ENCODE data around the gene PACC1.

Gene PACC1

GRCh38 chr1:212414328-212415106, at the start of gene PACC1:
Gene PACC1 (minus strand): TSS chr1:212414886. CDS start chr1:212414757, 129 bp downstream.
- peak within 1 kb of the TSS; percentile 99 for H3K4me3 Mint-ChIP-seq
- peak; percentile 80 to 81 for DNase-seq (ENCODE audit: low spot score in 2 of 2)
- H3K4me1 Mint-ChIP-seq, result peaks cover 26% of the 10 kb centered on the region
- H3K9me3 Mint-ChIP-seq, result no peaks in the 10 kb centered on the region
- H3K27me3 Mint-ChIP-seq, result no peaks in the 10 kb centered on the region
- peak; percentile 93 for ATAC-seq (replicated peaks; ENCODE audit: extremely low read depth, poor library complexity, severe bottlenecking)
- peak within 1 kb of the TSS; percentile 63 for H3K27ac Mint-ChIP-seq (ENCODE audit: low read depth)
- peaks cover 8% of the 10 kb centered on the region for H3K36me3 Mint-ChIP-seq (ENCODE audit: insufficient read depth)

GRCh38 chr1:212463565-212464285, 49.0 kb upstream of the PACC1 start:
- DNase-seq (ENCODE audit: low spot score in 2 of 2) (no peak), ATAC-seq (replicated peaks; ENCODE audit: extremely low read depth, poor library complexity, severe bottlenecking) (no peak)
- no peaks in the 10 kb centered on the region for H3K27me3 Mint-ChIP-seq
- H3K27ac Mint-ChIP-seq (ENCODE audit: low read depth), result no peak overlapping the region
- peaks cover 5% of the 10 kb centered on the region for H3K36me3 Mint-ChIP-seq (ENCODE audit: insufficient read depth)
- H3K4me1 Mint-ChIP-seq, result no peaks in the 10 kb centered on the region
- no peaks in the 10 kb centered on the region for H3K9me3 Mint-ChIP-seq
- H3K4me3 Mint-ChIP-seq, result no peak overlapping the region

DNA sequence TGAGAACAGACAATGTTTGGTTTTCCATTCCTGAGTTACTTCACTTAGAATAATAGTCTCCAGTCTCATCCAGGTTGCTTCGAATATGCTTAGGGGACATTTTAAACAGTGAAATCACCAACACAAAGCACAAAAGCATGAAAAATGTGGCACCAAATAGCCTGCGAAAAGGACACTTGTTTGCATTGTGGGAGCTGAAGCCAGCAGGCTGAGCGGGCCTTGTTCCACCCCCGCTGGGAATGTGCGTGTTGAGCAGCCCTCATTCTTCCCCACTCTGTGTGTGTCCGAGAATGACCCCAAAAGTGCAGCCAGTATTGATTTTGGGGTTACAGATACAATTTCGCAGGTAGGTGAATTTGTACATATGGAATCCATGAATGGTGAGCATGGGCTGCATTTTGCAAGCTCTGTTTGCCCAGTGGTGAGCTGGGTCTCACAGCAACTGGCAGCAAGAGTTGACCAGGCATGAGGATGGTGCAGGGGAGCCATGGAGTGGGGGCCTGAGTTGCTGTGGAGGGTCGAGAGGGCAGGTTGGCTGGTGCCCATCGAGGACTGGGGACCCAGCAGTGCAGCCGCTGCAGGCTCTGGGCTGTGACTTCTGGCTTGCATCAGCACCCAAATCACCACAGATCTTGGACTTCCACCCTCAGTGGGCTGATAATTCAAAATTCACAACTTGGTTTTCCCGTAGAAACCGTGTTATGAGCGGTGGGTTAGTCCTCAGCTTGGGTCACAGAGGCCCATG, 47.4 kb upstream of the PACC1 start:
- no peak for ATAC-seq (replicated peaks; ENCODE audit: extremely low read depth, poor library complexity, severe bottlenecking)
- no peak for DNase-seq (ENCODE audit: low spot score in 2 of 2)
- Mint-ChIP-seq H3K27me3 (no peaks in the 10 kb centered on the region), H3K4me1 (no peaks in the 10 kb centered on the region), H3K4me3 (no peak overlapping the region), H3K27ac (ENCODE audit: low read depth) (no peak overlapping the region), H3K9me3 (no peaks in the 10 kb centered on the region), H3K36me3 (ENCODE audit: insufficient read depth) (peaks cover 3% of the 10 kb centered on the region)

DNA sequence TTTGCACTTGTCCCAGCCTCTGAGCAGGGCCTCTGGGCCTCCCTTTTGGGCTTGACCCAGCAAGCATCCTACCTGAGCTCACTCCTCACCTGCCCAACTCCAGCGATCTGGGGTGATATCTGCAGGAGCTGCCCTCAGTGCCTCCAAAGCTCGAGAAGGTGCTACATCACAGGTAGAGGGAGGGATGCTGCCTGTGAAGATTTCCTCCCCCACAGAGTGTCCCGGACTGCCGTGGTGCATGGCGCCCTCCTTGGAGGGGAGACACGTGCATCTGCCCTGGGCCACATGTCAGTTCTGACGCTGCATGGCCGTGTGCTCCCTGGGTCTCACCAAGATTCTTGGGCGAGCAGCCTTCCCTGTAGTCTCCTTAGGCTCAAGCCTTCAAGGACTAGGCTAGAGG, 45.7 kb upstream of the PACC1 start:
- Mint-ChIP-seq H3K27me3 (no peaks in the 10 kb centered on the region), H3K4me3 (no peak overlapping the region), H3K36me3 (ENCODE audit: insufficient read depth) (peaks cover 4% of the 10 kb centered on the region), H3K27ac (ENCODE audit: low read depth) (no peak overlapping the region), H3K9me3 (no peaks in the 10 kb centered on the region), H3K4me1 (no peaks in the 10 kb centered on the region)
- DNase-seq (ENCODE audit: low spot score in 2 of 2) (no peak), ATAC-seq (replicated peaks; ENCODE audit: extremely low read depth, poor library complexity, severe bottlenecking) (no peak)

DNA sequence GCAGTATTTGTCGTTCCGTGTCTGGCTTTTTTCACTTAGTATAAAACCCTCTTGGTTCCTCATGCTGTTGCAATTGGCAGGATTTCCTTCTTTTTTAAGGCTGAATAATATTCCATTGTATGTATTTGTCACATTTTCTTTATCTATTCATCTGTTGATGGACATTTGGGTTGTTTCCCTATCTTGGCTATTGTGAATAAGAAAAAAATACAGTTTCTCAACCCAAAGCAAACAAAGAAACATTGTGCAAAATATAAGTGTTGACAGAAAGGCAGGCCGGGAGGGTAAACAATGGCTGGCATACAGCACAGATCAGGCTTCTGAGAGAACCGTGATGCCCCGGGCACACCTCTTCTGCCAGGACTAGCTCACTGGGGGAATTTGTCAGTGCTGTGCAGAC, 45.0 kb upstream of the PACC1 start:
- Mint-ChIP-seq H3K27ac (ENCODE audit: low read depth) (no peak overlapping the region), H3K4me3 (no peak overlapping the region), H3K36me3 (ENCODE audit: insufficient read depth) (peaks cover 3% of the 10 kb centered on the region), H3K27me3 (no peaks in the 10 kb centered on the region), H3K9me3 (no peaks in the 10 kb centered on the region), H3K4me1 (no peaks in the 10 kb centered on the region)
- ATAC-seq (replicated peaks; ENCODE audit: extremely low read depth, poor library complexity, severe bottlenecking) (no peak), DNase-seq (ENCODE audit: low spot score in 2 of 2) (no peak)

DNA sequence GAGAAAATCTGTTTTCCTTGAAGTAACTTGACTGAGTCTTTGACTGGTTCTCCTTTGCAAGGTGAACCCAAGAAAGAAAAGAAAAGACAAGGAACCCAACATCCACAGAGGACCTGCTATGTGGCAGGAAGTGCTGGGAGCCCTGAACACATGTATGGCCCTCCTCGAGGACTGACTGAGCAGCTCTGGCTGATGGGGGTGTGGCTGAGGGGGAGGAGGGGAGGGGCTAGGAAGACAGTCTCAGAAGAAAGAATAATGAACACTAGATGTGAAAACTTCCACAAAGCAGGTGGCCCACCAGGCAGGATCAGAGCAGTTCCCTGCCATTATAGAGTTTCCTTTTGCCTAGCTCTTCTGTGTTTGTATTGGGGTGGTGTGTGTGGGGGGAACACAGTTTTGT, 44.1 kb upstream of the PACC1 start:
- no peak overlapping the region for H3K27ac Mint-ChIP-seq (ENCODE audit: low read depth)
- H3K27me3 Mint-ChIP-seq, result no peaks in the 10 kb centered on the region
- H3K4me1 Mint-ChIP-seq, result no peaks in the 10 kb centered on the region
- peaks cover 3% of the 10 kb centered on the region for H3K36me3 Mint-ChIP-seq (ENCODE audit: insufficient read depth)
- H3K4me3 Mint-ChIP-seq, result no peak overlapping the region
- ATAC-seq (replicated peaks; ENCODE audit: extremely low read depth, poor library complexity, severe bottlenecking) (no peak), DNase-seq (ENCODE audit: low spot score in 2 of 2) (no peak)
- no peaks in the 10 kb centered on the region for H3K9me3 Mint-ChIP-seq

GRCh38 chr1:212457740-212458338, 43.2 kb upstream of the PACC1 start:
- H3K4me1 Mint-ChIP-seq, result no peaks in the 10 kb centered on the region
- no peak overlapping the region for H3K4me3 Mint-ChIP-seq
- H3K9me3 Mint-ChIP-seq, result no peaks in the 10 kb centered on the region
- no peaks in the 10 kb centered on the region for H3K27me3 Mint-ChIP-seq
- peaks cover 3% of the 10 kb centered on the region for H3K36me3 Mint-ChIP-seq (ENCODE audit: insufficient read depth)
- no peak overlapping the region for H3K27ac Mint-ChIP-seq (ENCODE audit: low read depth)
- ATAC-seq (replicated peaks; ENCODE audit: extremely low read depth, poor library complexity, severe bottlenecking) (no peak), DNase-seq (ENCODE audit: low spot score in 2 of 2) (peak; percentile 32 to 35)

GRCh38 chr1:212455803-212456528, 41.3 kb upstream of the PACC1 start:
- ATAC-seq (replicated peaks; ENCODE audit: extremely low read depth, poor library complexity, severe bottlenecking) (peak; percentile 52), DNase-seq (ENCODE audit: low spot score in 2 of 2) (peak; percentile 70 to 87)
- Mint-ChIP-seq H3K36me3 (ENCODE audit: insufficient read depth) (peaks cover 3% of the 10 kb centered on the region), H3K9me3 (no peaks in the 10 kb centered on the region), H3K27me3 (no peaks in the 10 kb centered on the region), H3K27ac (ENCODE audit: low read depth) (no peak overlapping the region), H3K4me1 (no peaks in the 10 kb centered on the region), H3K4me3 (no peak overlapping the region)

DNA sequence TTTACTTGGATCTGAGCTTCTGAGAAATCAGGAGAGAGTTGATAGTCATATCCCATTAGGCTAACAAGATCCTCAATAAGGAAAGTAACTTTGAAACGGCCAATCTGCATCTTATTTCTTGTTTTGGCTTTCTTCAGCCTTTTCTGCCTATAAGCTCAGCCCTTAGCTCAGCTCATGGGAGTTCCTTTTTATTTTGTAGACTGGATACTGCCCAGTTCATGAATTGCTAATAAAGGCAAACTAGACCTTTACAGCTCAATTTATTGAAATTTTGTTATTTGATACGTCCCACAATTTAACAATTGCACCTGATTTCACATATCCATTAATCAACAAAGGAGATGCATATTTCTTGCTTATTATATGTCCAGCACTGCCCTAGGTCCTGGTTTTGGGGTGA, 40.7 kb upstream of the PACC1 start:
- Mint-ChIP-seq H3K9me3 (no peaks in the 10 kb centered on the region), H3K27ac (ENCODE audit: low read depth) (no peak overlapping the region), H3K4me3 (no peak overlapping the region), H3K4me1 (no peaks in the 10 kb centered on the region), H3K27me3 (no peaks in the 10 kb centered on the region), H3K36me3 (ENCODE audit: insufficient read depth) (peaks cover 3% of the 10 kb centered on the region)
- no peak for ATAC-seq (replicated peaks; ENCODE audit: extremely low read depth, poor library complexity, severe bottlenecking)
- DNase-seq (ENCODE audit: low spot score in 2 of 2), result no peak

DNA sequence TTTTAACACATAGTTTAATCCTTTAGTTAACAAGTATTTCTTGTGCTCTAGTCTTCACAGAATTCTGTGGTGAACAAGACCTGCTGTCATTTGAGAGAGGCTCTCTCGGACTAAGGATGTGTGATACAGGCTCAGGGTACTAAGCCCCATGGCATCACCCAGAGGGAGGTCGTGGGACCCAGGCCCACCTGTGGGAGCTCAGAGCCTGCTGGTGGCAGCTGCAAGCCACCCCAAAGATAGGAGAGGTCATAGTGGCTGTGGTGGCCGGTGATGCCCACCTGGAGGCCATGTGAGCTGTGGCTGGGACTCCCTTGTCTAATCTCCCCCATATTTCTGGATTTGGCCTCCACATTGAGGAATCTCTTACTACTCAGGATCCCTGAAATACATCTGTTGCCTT, 40.1 kb upstream of the PACC1 start:
- H3K9me3 Mint-ChIP-seq, result no peaks in the 10 kb centered on the region
- H3K4me3 Mint-ChIP-seq, result no peak overlapping the region
- H3K27ac Mint-ChIP-seq (ENCODE audit: low read depth), result no peak overlapping the region
- ATAC-seq (replicated peaks; ENCODE audit: extremely low read depth, poor library complexity, severe bottlenecking) (no peak), DNase-seq (ENCODE audit: low spot score in 2 of 2) (no peak)
- peaks cover 3% of the 10 kb centered on the region for H3K36me3 Mint-ChIP-seq (ENCODE audit: insufficient read depth)
- H3K4me1 Mint-ChIP-seq, result no peaks in the 10 kb centered on the region
- no peaks in the 10 kb centered on the region for H3K27me3 Mint-ChIP-seq

DNA sequence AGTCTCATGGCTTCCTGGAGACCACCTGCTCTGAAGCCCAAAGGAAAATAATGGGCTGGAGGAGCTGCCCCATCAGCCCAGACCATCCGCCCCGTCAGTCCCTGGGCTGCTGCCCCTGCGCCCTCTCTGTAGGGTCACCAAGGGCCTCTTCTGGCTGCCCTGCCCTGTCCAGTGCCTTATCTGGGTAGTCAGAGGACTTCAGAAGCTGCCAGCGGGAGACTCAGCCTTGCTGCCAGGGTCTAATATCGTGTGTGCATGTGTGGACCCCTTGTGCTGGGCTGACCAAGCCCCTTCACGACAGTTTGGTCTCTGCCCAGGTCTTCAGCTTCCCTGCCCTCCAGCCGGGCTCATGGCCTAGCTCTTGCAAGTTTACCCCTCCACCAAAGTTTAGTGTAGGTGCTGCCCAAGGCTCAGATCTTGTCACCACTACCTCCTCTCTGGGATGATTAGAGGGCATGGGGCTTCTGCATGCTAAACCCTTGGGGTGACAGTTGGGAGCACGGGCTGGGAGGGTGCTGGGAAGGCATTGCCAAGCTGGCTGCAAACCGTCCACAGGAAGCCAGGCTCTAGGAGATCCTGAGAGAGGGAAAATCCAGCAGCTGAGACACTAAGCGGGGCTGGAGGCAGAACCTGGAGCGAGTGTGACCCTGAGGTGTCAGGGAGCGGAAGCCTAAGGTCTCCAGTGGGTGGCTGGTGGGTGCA, 38.6 kb upstream of the PACC1 start:
- H3K9me3 Mint-ChIP-seq, result no peaks in the 10 kb centered on the region
- H3K27ac Mint-ChIP-seq (ENCODE audit: low read depth), result peak overlapping the region; percentile 25
- no peak for DNase-seq (ENCODE audit: low spot score in 2 of 2)
- H3K27me3 Mint-ChIP-seq, result no peaks in the 10 kb centered on the region
- no peaks in the 10 kb centered on the region for H3K4me1 Mint-ChIP-seq
- ATAC-seq (replicated peaks; ENCODE audit: extremely low read depth, poor library complexity, severe bottlenecking), result no peak
- peaks cover 3% of the 10 kb centered on the region for H3K36me3 Mint-ChIP-seq (ENCODE audit: insufficient read depth)
- no peak overlapping the region for H3K4me3 Mint-ChIP-seq
